ENCODE data around the gene EHBP1L1.

EHBP1L1 gene

DNA sequence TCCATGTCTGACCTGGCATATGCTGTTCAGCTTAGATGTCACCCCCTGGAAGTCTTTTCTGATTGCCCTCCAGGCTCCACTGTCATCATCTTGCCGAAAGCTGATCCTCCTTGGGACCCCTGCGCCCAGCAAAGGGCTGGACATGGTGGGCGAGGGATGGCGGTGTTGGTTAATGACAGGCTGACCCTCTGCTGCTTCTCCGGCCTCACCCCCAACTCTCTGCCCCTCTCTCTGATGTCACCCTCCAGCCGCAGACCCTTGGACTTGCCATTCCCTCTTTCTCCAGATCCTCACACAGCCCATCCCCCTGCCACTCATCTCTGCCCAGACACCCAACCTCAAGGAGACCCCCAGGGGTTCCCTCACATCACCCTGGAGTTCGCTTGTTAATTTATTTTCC lies 2.3 kb downstream of the EHBP1L1 start:
- DNase-seq: no peak

DNA sequence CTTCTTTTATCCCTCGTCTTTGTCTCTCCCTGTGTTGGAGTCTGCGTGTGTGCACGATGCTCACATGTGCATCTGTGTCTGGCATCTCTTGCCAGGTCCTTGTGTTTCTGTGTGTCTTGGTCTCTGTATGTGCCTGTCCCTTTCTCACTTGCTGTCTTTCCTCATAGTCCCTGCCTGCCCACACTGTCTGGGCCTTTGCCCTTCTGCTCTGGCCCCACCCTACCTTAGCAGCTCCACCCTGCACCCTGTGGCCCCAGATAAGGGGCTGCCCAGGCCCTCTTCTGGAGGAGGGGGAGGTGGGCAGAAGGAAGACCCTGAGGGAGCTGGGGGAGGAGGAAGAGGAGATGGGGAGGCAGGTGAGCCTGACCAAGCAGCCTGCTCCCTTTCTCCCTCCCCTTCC lies 2.8 kb downstream of the EHBP1L1 start:
- no peak for DNase-seq

DNA sequence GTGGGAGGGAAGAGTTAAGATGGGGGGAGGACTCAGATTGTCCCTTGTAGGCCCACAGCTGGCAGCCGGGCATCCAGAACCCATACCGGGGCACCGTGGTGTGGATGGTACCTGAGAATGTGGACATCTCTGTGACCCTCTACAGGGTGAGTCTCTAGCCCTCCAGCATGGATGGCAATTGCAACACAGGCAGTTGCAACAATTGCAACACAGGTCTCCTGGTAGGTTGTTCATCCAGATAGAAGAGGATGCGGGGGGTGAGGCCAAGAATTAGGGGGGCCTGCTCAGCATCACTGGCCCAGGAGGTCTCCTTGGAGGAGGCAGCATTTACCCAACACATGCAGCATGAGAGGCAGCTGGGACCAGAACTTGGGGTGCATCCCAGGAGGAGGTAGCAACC lies 3.4 kb downstream of the EHBP1L1 start:
- DNase-seq: no peak

DNA sequence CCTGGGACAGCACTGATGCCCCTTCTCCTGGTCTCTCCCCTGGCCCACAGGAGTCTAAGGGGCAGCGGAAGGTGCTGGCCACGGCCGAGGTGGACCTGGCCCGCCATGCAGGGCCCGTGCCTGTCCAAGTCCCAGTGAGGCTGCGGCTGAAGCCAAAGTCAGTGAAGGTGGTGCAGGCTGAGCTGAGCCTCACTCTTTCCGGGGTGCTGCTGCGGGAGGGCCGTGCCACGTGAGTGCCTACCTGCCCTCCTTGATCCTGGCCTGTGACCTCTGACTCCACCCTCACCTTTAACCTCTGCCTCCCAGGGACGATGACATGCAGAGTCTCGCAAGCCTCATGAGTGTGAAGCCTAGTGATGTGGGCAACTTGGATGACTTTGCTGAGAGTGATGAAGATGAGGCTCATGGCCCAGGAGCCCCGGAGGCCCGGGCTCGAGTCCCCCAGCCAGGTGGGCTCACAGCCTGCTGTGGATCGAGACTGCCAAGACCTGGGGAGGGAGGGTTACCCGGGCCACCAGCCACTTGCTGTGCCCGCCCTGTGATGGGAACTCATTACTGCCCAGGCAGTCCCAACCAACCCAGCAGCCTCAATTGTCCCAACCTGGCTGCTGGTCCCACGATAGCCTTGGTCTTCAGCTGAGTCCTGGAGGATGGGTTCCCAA lies 4.3 kb downstream of the EHBP1L1 start:
- DNase-seq: no peak

DNA sequence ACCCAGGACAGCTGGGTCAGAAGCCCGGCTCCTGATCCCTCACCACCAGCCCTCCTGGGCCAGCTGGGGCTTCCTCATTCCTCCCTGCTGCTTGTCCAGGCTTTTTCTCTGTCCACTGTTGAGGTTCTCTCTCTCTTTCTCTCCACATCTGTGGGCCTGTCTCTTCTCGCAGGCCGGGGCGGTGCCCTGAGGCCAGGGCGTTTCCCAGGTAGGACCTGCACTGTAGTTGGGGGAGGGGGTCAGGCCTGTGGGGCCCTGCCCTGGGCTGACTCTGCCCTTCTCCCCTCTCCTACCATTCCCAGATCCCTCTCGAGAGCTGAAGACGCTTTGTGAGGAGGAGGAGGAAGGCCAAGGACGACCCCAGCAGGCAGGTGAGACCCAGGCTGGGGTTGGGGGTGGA lies 4.9 kb downstream of the EHBP1L1 start:
- DNase-seq: no peak

- no peak for DNase-seq
Measured at GRCh38 chr11:65581928-65582327, 6.1 kb downstream of the EHBP1L1 start.

DNA sequence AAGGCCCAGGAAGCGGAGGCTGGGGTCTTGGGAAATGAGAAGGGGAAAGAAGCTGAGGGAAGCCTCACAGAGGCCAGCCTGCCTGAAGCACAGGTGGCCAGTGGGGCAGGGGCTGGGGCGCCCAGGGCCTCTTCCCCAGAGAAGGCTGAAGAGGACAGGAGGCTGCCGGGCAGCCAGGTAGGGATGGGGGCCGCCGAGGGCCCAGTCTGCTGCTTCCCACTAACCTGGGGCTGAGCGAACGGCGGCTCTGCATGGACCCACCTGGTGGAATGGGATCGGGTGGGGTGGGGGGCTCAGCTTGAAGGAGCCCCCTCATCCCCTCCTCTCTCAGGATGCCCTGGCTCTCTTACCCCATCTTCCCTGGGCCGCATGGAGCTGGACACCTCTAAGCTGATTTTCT lies 7.7 kb downstream of the EHBP1L1 start:
- DNase-seq: no peak

- DNase-seq: no peak
Measured at GRCh38 chr11:65584106-65584505, 8.3 kb downstream of the EHBP1L1 start.

DNA sequence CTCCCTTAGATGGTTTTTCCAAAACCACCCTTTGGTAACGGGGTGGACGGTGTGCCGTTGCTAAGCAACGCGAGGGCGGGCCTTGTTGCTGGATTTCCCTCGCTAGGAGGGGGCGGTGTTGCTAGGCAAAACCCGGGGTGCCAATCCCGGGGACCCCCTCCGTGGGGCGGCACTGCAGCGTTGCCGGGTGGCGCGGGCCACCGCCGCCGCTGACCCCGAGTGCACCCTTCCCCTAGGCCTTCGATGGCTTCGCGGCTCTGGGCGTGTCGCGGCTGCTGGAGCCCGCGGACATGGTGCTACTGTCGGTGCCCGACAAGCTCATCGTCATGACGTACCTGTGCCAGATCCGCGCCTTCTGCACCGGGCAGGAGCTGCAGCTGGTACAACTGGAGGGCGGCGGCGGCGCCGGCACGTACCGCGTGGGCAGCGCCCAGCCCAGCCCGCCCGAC lies 8.9 kb downstream of the EHBP1L1 start:
- DNase-seq: no peak

DNA sequence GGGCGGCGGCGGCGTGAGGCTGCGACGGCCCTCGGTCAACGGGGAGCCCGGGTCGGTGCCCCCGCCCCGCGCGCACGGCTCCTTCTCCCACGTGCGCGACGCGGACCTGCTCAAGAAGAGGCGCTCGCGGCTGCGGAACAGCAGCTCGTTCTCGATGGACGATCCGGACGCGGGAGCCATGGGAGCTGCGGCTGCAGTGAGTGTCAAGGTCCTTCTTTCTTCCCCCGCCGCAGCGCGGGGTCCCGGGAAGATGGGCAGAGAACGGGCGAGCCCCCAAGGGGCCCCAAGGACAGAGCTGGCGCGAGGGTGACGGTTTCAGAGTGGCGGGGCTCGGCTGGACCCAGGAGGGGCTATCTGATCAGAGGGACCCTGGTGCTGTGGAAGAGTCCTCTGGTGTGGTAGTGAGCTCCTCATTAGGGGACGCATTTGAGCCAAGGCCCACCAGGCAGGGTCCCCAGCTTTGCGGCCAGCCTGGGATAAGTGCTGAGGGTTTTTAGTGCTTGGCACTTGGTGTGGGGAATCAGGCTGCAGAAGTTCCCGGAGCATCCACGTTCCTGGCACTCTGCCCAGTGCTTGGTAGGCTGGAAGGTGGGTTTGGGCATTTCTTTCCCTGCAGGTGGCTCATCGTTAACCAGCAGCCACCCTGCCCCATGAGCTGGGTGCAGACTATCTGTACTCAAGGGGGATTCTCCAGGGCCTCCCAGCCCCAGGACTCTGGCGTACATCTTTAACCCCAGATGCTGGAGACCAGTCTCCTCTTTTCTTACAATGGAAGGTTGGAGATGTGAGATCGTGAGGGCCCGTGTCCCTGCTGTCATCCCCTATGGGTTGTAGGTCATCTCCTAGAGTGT lies 9.8 kb downstream of the EHBP1L1 start:
- DNase-seq: no peak

- DNase-seq: no peak
Measured at GRCh38 chr11:65586247-65586630, 10.4 kb downstream of the EHBP1L1 start.

DNA sequence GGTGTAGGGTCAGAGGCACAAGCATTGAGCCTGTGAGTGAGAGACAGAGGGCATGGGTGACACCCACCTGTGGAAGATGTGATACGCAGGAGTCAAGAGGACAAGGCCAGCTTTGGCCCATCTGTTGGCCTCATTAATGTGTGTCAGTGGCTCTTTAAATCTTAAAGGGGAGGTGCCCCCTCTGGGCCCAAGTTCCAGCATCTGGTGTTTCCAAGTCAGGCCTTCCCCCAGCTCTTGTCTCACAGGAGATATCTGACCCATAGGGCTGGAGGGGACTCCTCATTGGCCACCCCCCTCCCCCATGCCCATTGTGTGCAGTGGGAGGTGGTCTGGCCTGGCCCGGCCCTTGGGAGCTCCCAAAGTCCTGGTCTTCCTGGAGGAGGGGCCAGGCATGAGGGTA lies 10.8 kb downstream of the EHBP1L1 start:
- no peak for DNase-seq

DNA sequence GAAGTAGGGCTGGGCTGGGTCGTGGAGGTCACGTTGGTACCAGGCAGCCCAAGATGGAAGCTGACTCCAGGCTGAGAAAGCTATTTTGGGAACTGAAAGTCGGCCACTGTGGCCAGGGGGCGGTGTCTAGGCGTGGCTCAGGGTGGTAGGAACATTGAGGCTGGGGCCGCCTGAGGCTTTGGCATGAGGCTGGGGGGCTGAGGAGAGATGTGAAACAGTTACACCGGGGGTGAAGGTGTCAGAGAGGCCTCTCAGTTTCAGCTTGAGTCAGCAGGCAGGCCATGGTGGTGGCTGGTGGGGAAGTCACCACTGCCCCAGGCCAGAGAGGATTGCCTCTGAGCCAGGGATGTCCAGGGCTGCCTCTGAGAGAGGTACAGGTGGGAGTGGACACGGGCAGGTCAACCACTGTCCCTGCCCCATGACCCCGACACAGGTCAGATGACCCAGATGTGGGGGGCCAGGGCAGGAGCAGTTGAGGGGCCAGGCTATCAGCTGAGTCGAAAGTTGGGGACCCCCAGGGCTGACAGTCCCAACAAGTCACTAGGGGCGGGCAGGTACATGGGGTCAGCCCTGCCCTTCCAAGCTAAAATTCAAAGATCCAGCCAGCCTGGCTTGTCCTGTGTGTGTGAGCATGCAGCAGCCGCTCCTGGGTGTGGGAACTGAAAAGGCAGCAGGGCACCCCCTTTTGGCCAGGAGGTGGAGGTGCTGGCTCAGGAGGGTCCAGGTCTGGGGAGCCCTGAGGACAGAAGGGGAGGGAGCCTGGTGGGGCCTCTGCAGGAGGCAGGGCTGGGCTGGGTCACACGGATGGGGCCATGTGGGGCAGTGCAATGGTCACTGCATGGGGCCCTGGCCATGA lies 12.6 kb downstream of the EHBP1L1 start:
- no peak for DNase-seq

DNA sequence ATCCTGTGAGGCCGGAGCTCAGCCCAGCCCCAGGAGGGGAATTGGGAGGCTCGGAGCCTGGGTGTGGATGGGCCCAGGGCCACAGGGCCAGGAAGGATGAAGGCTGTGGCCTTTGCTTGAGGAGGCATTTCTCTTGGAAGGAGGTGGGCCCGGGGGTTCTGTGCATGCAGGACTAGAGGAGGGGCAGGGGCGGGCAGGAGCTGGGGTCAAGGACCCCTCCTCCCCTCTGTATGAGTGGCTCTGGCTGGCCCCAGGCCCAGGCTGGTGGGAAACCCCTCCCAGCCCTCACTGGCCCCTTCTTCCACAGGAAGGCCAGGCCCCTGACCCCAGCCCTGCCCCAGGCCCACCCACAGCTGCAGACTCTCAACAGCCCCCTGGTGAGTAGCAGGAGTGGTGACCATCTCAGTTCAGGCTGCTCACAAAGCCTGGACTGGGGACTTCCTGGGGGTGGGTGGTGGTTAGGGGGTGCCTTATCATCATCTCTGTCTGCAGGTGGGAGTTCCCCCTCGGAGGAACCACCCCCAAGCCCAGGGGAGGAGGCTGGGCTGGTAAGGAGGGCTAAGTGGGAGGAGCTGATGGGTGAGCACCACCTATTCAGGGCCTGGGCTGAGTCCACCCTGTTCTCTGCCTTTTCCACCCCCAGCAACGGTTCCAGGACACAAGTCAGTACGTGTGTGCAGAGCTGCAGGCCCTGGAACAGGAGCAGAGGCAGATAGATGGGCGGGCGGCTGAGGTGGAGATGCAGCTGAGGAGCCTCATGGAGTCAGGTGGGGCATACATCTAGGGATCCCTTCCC lies 13.8 kb downstream of the EHBP1L1 start:
- DNase-seq: no peak

- DNase-seq: no peak
Measured at GRCh38 chr11:65590240-65590738, 14.4 kb downstream of the EHBP1L1 start.

DNA sequence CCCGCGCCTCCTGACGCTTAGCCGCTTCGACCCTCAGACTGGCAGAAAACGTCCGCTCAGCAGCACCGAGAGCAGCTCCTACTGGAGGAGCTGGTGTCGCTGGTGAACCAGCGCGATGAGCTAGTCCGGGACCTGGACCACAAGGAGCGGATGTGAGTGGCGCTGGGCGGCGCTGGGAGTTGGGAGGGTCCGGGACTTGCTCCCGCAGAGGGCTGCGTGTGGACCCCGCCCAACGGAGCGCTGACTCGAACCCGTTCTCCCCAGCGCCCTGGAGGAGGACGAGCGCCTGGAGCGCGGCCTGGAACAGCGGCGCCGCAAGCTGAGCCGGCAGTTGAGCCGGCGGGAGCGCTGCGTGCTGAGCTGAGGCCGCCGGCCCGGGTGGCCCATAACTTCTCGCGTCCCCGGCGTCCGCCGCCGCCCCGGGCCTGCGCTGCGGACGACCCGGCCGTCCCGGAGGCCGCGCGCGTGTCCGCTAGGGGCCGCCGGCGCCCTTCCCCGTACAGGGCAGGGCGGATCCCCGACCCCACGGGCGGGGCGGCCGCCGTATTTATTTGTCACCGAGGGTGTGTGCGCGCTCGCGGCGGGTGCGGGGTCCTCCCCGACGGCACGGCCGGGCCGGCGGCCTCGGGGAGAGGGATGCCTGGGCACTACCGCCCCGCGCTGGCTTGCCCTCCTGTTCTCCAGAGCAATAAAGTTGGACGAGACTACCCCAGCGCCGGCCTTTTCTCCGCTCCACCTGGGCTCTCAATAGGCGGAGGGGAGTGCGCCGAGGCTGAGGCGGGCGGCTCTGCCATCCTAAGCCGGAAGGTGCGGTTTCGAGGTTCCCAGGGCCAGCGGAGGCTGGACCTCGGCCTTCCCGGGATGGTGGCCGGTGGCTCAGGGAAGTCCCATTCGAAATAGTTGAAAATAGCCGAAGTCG lies 16.3 kb downstream of the EHBP1L1 start:
- DNase-seq: no peak

DNA sequence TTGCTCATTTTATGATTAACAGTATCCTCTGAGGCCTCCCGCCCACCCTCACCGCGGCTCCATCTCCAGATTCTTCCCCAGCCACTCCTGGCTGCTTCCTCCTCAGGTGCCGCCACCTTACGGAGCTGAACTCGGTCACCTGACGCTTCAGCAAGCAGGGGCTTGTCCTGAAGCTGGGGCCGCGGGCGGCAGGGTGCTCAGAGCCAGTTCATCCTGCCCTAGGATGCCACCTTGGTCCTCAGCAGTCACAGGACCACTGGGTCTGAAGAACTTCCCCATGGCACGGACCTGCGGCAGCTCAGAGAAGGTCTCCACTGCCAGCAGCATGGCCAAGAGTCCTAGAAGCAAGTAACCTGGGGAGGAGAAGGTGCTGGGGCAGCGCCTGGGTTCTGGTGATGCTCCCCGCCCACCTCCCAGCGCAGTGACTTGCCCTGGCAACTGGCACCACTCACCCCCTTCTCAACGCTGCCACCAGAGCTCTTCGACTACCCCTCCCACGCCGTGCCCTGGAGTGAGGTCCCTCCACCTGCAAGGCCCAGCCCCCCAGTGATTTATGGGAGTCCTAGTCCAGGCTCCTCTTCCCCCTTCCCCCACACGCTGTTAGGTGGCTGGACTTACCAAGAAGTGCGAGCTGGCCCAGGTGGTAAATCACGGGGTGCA lies 17.1 kb downstream of the EHBP1L1 start:
- DNase-seq: no peak

GRCh38 chr11:65593518-65594414 lies 17.9 kb downstream of the EHBP1L1 start:
- DNase-seq: no peak

- no peak for DNase-seq
Measured at GRCh38 chr11:65595131-65595530, 19.3 kb downstream of the EHBP1L1 start.

Data from NCI-H2029 treated with DMSO at 0.1 percent for 48 hours (cell line).